ENCODE results near the gene FNTB.
A peak's percentile ranks its signal among the peaks of the same experiment; 100 is the strongest.
"Not testable (repeated sequence)": the region's sequence is repeated elsewhere in the genome, so short reads cannot be mapped to it uniquely, and the experiment has no call there.

FNTB gene

GRCh38 chr14:65084554-65085505 lies 98.1 kb downstream of the FNTB start:
- no peak for DNase-seq (ENCODE audit: low spot score)

- not testable (repeated sequence) for DNase-seq (ENCODE audit: low spot score)
These were observed 100.0 kb downstream of the FNTB start for GRCh38 chr14:65086686-65087085.

GRCh38 chr14:65087835-65088234 lies 101.1 kb downstream of the FNTB start:
- DNase-seq (ENCODE audit: low spot score) = not testable (repeated sequence)

DNA sequence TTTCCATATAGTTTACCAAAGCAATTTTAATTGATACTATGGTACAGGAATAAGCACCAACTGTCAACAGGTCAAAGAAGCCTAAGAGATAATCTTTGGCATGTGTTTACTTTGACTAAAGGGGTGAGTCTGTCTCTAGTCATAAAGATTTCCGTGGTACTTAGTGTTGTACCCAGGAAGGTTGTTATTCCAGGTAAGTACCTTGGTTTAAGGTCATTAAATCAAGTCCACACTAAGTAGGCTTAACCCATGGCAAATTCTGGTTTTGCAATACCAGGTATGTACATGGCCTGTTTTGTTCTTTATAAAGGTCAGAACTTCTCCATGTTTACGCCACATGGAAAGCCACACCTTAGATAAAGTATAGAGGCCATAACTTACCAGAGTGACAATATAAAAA lies 105.7 kb downstream of the FNTB start:
- DNase-seq (ENCODE audit: low spot score) = no peak

DNA sequence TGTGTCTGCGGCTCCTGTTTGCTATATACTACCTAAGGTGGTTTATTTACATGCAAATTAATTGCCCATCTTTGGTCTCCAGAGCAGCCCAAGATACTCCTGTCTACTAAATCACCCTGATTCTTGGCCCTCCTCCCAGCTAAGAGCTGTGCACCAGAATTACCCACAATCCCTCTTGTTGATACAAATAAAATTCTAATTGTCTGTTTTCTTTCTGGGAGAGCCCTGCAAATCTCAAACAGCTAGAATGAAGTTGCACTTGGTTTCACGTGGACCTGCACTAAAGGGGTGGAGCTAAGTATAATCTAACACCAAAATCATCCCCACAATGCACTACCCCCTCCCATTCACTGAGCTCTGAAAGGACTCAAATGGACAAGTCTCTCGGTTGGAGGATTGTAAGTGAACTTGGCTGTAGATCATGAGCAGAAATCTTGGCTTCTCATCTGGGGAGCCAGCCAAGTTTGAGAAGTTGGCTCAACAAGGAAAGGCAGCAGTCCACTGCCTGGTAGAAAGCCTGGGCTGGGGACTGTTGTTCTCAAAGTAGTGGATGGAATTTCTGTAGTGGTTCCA lies 109.0 kb downstream of the FNTB start:
- no peak for DNase-seq (ENCODE audit: low spot score)

DNA sequence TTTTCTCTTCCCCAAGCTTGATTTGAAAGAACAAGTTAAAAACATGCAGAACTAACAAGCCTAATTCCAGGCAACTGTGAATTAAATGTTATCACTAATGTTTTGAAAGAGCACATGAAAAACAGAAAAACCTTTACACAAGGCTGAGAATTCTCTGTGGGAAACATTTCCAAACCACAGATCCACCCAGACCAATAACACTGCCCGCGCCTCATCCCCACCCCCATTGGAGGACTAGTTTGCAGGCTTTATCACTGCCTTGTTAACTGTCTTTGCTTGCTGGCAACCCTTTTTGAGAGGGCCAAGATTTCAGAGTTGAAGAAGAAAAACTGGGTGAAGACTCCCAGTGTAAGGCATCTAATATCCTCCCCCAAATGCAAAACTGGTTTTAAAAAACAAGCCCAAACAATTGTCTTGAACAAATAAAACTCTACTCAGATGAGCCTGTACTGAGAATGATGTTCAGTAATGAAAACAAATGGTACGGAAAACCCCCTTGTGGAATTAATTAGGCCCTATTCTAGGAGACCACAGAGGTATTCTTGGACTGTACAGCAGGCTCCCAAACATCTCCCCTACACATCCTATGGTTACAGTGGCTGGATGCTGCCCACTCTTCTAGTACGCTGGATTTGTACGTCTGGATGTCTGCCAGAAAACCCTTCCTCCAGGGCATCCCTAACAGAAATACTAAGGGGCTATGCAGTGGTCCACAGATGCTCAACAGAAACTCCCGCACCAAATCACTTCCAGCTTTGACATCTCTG lies 109.8 kb downstream of the FNTB start:
- no peak for DNase-seq (ENCODE audit: low spot score)

- no peak for DNase-seq (ENCODE audit: low spot score)
These were observed 111.9 kb downstream of the FNTB start for GRCh38 chr14:65098586-65098985.

GRCh38 chr14:65100922-65101541 lies 114.3 kb downstream of the FNTB start:
- no peak for DNase-seq (ENCODE audit: low spot score)

GRCh38 chr14:65101631-65102440 lies 115.1 kb downstream of the FNTB start:
- peak; percentile 55 for DNase-seq (ENCODE audit: low spot score)

DNA sequence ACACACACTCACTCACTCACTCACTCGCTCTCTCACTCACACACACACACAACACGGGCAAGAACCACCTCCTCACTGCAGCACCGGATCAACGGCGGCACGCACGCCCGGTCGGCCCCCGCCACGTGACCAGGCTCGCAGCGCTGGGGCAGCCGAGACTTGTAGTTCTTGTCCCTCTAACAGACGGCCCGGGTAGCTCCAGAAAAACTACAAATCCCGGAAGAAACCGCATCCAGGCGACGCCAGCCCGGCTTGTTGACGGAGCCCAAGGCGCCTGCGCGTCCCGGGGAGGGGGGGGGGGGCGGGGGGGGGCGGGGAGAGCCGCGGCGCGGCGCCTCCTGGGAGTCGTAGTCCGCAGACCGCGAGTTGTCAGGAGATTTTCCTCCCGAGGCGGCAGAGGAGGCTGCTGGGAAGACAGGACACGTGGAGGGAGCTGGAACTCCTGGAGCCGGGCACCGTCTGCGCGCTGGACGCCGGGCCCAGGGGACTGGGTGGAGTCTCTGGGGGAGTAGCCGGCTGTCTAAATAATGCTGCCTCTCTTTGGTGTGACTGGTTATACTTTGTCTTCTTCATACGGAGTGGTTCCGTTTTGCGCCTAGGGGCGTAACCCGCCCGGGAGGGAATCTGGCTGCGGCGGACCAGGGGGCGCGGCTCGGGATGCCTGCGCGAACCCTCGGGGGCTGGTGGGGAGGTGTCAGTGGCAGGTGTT lies 115.9 kb downstream of the FNTB start, which contains the start of gene MAX:
MAX (minus strand) TSS at position 77 of the 709 bp plus-strand sequence. CDS start 178 bp downstream, outside the sequence.
- peak; percentile 97 for DNase-seq (ENCODE audit: low spot score)

GRCh38 chr14:65103150-65103760 lies 116.6 kb downstream of the FNTB start:
- peak; percentile 45 for DNase-seq (ENCODE audit: low spot score)

- DNase-seq (ENCODE audit: low spot score) = no peak
These were observed 118.1 kb downstream of the FNTB start for GRCh38 chr14:65104791-65105190.

- no peak for DNase-seq (ENCODE audit: low spot score)
These were observed 119.6 kb downstream of the FNTB start for GRCh38 chr14:65106316-65106715.

GRCh38 chr14:65106736-65107135 lies 120.0 kb downstream of the FNTB start:
- DNase-seq (ENCODE audit: low spot score) = no peak

GRCh38 chr14:65107200-65107599 lies 120.5 kb downstream of the FNTB start:
- no peak for DNase-seq (ENCODE audit: low spot score)

- DNase-seq (ENCODE audit: low spot score) = no peak
These were observed 122.7 kb downstream of the FNTB start for GRCh38 chr14:65109357-65109756.

DNA sequence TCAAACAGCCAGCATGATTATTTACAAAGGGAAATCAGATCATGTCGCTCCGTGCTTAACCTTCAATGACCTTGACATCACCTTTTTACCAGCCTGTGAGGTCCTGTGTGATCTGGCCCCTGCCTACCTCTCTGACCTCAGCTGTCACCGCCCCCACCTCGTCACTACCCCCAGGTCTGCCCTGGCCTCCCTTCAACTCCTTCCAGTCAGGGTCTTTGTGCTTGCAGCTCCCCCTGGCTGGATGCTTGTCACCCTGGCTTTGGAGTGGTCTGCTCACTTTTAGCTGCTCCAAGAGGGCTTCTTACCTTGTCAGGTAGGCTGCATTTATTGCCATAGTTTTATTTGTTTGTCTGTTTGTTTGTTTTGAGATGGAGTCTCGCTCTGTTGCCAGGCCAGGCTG lies 123.8 kb downstream of the FNTB start:
- DNase-seq (ENCODE audit: low spot score) = no peak
